Bronchial epithelial cell (primary cell): Measurements from ENCODE around the gene MUTYH. TPM values are rescaled to one million over a fixed set of nuclear protein-coding genes. Genes with fewer than 3 reads are reported as not detected.
"Not testable (repeated sequence)": the region's sequence is repeated elsewhere in the genome, so short reads cannot be mapped to it uniquely, and the experiment has no call there.

ENCODE experiments used
- DNase-seq: peaks from one replicate; pipeline ENCODE4 v3.0.0-alpha.2; 2010; ENCODE audit warnings: low read depth
- FAIRE-seq: peaks from 2 replicates; lab custom pipeline; 2011; peaks lifted over from hg19 to GRCh38; lab: Jason Lieb, UNC
- H3K27me3 ChIP-seq: 2 replicates; pipeline ENCODE4 v1.5.1; 2011; ENCODE audit warnings: low read length; ENCODE audit not compliant: control insufficient read depth, insufficient read depth
- H3K36me3 ChIP-seq: 2 replicates; pipeline ENCODE4 v1.5.1; 2011; ENCODE audit warnings: low read length; ENCODE audit not compliant: control insufficient read depth, insufficient read depth
- H3K4me3 ChIP-seq: 2 replicates; pipeline ENCODE4 v1.5.1; 2011; ENCODE audit warnings: mild to moderate bottlenecking, low read depth, low read length, control low read depth
- CTCF ChIP-seq: IDR thresholded peaks from 2 replicates; pipeline ENCODE4 v1.5.1; 2011; ENCODE audit warnings: mild to moderate bottlenecking, moderate library complexity, low read length, control low read depth, inconsistent platforms; ENCODE audit not compliant: insufficient read depth, severe bottlenecking
- total RNA-seq: library from RNA; depleted of rRNA; stranded (reverse); fragments of >200 nt; gene quantifications from 2 replicates; pipeline ENCODE4 v1.2.1, GENCODE V29; 2014

MUTYH gene
- total RNA-seq, 1 donor from 2014 or later, result 20.5 TPM

GRCh38 chr1:45300669-45300997 lies 39.6 kb downstream of the MUTYH start:
- FAIRE-seq (no peak), DNase-seq (no peak)
- no peak overlapping the region for H3K4me3 ChIP-seq
- no peaks in the 10 kb centered on the region for H3K36me3 ChIP-seq
- H3K27me3 ChIP-seq, result no peaks in the 10 kb centered on the region
- no peak for TF ChIP-seq CTCF

GRCh38 chr1:45299981-45300668 lies 40.1 kb downstream of the MUTYH start:
- TF ChIP-seq CTCF, result peak; percentile 69
- H3K27me3 ChIP-seq, result no peaks in the 10 kb centered on the region
- FAIRE-seq (no peak), DNase-seq (peak; percentile 67)
- no peak overlapping the region for H3K4me3 ChIP-seq
- H3K36me3 ChIP-seq, result no peaks in the 10 kb centered on the region

- DNase-seq, result no peak
- TF ChIP-seq CTCF, result no peak
- Histone ChIP-seq H3K4me3 (no peak overlapping the region), H3K36me3 (no peaks in the 10 kb centered on the region), H3K27me3 (no peaks in the 10 kb centered on the region)
- no peak for FAIRE-seq
These were observed 40.9 kb downstream of the MUTYH start for GRCh38 chr1:45299296-45299695.

GRCh38 chr1:45297666-45298356 lies 42.4 kb downstream of the MUTYH start:
- DNase-seq (no peak), FAIRE-seq (no peak)
- no peaks in the 10 kb centered on the region for H3K36me3 ChIP-seq
- TF ChIP-seq CTCF, result no peak
- H3K27me3 ChIP-seq, result no peaks in the 10 kb centered on the region
- no peak overlapping the region for H3K4me3 ChIP-seq

GRCh38 chr1:45291716-45292115 lies 48.5 kb downstream of the MUTYH start:
- no peak for DNase-seq
- FAIRE-seq, result no peak
- TF ChIP-seq CTCF, result no peak

GRCh38 chr1:45291002-45291401 lies 49.2 kb downstream of the MUTYH start:
- not testable (repeated sequence) for FAIRE-seq, H3K4me3 ChIP-seq, H3K27me3 ChIP-seq, H3K36me3 ChIP-seq, DNase-seq

More at GRCh38 chr1:45291716-45292115, 48.5 kb downstream of the MUTYH start:
- H3K36me3 ChIP-seq, result no peaks in the 10 kb centered on the region
- no peaks in the 10 kb centered on the region for H3K27me3 ChIP-seq
- no peak overlapping the region for H3K4me3 ChIP-seq

GRCh38 chr1:45286521-45286920 lies 53.7 kb downstream of the MUTYH start:
- not testable (repeated sequence) for H3K27me3 ChIP-seq, H3K4me3 ChIP-seq, H3K36me3 ChIP-seq, FAIRE-seq, DNase-seq

GRCh38 chr1:45284858-45285257 lies 55.4 kb downstream of the MUTYH start:
- not testable (repeated sequence) for FAIRE-seq

More at GRCh38 chr1:45284858-45285257, 55.4 kb downstream of the MUTYH start:
- not testable (repeated sequence) for H3K36me3 ChIP-seq, H3K4me3 ChIP-seq, H3K27me3 ChIP-seq, DNase-seq
